B cell (primary cell): ENCODE results near the gene SNAPC1.

Experiments used
- EZH2 ChIP-seq: IDR thresholded peaks from 2 replicates; pipeline ENCODE4 v1.6.1; 2012; ENCODE audit warnings: borderline replicate concordance, low read depth, mild to moderate bottlenecking, moderate library complexity, low read length; ENCODE audit not compliant: insufficient read depth, poor library complexity, severe bottlenecking
- TF ChIP-seq, protein P1 (sequence below): fragments of 200-600 bp; IDR thresholded peaks from one replicate; pipeline ENCODE4 v1.8.0; 2022; ENCODE audit warnings: antibody characterized with exemption, mild to moderate bottlenecking

DNA sequence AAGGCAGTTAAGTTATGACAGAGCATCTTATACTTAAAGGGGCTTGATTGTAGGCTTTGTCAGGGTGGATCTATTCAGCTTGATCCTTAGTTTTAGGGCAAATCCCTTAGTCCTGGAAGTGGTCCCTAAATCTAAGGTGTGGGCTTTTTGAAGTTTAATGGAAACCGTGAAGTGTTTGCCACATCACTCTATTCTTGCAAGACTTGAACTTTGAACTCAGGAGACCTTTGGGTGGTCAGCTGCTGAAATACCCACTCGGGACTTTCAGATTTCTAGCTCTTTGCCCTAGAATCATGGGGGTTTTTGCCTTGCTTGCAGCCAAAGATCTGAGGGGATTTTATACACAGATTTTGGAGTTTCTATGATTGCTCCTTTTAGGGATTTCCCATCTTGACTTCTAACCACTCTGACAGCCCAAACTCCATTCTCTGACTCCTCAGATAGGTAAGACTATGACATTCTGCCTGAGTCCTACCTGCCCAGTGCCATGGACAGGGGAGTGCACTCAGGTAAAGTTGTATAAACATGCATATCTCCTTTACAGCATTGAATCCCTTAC, 39.9 kb downstream of the SNAPC1 start:
- no peak for TF ChIP-seq EZH2
- TF ChIP-seq, protein P1, sequence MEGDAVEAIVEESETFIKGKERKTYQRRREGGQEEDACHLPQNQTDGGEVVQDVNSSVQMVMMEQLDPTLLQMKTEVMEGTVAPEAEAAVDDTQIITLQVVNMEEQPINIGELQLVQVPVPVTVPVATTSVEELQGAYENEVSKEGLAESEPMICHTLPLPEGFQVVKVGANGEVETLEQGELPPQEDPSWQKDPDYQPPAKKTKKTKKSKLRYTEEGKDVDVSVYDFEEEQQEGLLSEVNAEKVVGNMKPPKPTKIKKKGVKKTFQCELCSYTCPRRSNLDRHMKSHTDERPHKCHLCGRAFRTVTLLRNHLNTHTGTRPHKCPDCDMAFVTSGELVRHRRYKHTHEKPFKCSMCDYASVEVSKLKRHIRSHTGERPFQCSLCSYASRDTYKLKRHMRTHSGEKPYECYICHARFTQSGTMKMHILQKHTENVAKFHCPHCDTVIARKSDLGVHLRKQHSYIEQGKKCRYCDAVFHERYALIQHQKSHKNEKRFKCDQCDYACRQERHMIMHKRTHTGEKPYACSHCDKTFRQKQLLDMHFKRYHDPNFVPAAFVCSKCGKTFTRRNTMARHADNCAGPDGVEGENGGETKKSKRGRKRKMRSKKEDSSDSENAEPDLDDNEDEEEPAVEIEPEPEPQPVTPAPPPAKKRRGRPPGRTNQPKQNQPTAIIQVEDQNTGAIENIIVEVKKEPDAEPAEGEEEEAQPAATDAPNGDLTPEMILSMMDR: no peak
